Astrocyte (in vitro differentiated cells and primary cell): ENCODE results near the gene CDC73.

Source experiments
- CTCF ChIP-seq: IDR thresholded peaks from 2 replicates; pipeline ENCODE4 v1.5.1; 2011; ENCODE audit warnings: low read depth, mild to moderate bottlenecking, inconsistent platforms, low read length, moderate library complexity; ENCODE audit not compliant: insufficient read depth
- EZH2 ChIP-seq: IDR thresholded peaks from 2 replicates; pipeline ENCODE4 v1.6.1; 2012; ENCODE audit warnings: mild to moderate bottlenecking, low read length, inconsistent platforms; ENCODE audit not compliant: insufficient read depth

- no peak for TF ChIP-seq EZH2
- TF ChIP-seq CTCF, result no peak
These were observed 57.3 kb downstream of the CDC73 start for GRCh38 chr1:193179094-193179493.
